Measurements from ENCODE around the gene CFAP100.

CFAP100 gene

DNA sequence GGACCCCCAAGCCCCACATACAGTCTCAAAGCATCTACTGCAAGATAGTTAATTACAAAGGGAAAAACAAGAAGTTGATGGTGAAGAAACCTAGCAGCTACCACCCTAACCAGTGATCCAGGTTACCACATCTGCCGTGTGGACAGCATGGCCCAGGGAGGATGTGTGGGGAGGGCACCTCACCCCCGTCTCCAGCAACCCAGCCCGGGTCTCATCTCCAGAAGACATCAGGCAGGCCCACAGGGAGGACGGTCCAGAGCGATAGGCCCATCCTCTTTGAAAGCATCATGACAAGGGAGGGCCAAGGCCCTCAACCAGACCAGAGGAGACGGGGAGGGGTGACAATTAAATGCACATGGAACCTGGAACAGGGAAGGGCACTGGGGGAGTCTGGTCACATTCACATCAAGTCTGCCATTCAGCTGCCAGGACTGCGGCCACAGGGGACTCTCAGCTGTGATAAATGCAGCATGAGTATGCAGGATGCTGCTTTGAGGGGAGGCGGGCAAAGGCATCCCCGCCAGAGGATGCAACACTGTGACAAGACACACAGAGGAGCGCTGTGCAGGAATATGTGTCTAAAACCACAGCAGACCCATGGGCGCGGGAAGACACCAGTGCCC lies 62.2 kb downstream of the CFAP100 start:
- DNase-seq (ENCODE audit: low read depth in 1 of 2, low spot score in 1 of 2): no peak

DNA sequence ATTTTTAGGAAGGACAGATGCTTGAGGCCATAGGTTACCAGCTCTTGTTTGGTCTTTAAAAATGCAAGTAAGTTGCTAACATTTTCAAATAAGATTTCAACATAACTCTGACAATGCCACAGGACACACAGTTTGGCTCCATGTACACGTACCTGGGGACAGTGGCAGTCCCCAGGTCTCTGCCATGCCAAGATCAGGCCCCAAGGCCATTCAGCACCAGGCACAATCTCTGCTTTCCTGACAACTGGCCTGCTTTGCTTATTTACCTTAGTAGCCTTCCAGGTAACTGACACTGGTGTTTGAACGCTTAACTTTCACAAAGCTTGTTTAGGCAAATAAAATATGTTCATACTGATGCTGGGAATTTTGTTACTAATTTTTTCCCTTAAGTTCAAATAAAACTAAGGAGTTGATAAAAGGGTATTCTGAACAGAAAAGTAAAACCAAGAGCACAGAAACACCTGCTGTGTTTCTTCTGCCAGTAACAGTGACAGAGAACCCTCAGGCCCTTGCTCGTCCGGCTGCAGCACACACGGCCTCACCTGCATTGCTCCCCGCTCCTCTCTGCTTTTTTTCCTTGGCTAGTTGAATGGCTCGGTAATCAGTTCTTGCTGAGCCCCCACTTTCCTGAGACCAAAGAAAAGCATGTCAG lies 64.5 kb downstream of the CFAP100 start:
- DNase-seq (ENCODE audit: low read depth in 1 of 2, low spot score in 1 of 2): no peak

DNA sequence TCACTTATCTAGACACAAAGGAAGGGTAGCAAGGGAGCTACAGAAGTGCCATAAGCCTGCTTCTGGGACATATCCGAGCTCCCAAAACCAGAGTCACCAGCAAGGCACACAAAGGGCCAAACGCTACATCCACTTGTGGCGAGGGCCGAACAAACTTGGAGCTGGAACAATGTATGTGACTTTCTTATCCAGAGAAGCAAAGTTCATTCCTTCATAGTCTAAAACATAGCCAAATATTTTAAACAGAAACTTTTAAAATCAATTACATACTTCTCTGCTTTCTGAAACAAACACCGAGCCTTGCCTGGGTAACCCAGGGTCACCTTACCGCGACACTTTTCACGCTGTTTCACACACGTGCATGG lies 65.0 kb downstream of the CFAP100 start:
- no peak for DNase-seq (ENCODE audit: low read depth in 1 of 2, low spot score in 1 of 2)

DNA sequence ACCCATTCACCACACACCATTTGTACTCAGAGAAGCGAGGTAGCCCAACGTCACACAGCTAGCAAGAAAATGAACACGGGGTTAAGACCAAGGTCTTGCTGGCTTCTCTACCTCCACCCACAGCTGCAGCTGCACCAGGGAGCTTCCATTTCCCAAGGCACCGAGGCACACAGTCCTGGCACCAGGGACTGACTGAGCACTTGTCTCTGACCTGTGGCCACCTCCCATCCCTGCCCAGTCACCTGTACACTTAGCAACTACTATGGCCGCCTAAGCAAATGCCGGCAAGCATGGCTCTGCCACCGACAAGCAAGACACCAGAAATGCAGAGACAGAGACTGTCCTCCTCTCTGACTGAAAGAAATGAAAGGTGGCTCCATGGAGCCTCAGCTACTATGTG lies 65.7 kb downstream of the CFAP100 start:
- DNase-seq (ENCODE audit: low read depth in 1 of 2, low spot score in 1 of 2): no peak

DNA sequence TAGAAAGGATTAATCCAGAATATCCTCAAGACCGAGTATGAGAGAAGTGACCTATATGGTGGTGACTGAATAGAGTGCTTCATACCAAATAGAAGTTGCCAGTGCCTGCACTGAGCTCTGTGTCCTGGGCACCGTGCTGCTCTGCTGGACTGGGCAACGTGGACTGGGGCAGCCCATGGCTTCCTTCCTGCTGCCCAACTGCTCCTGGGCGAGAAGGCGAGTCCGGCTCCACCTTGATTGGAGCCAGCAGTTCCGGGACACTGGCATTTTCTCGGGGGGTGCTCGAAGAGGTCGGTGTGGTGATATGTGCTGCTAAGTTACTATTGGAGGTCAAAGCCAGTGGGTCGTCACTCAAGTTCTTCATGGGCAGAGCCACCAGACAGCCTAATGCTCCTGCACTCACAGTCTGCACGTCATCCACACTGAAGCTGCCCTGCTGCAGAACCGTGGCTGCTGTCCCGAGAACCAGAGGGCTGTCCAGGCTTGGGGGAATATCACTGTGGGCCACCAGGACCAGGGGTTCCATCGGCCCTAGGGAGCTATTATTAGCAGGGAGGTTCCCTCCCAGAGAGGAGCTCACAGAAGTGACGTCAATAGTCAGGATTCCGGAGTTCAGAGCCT lies 66.9 kb downstream of the CFAP100 start:
- DNase-seq (ENCODE audit: low read depth in 1 of 2, low spot score in 1 of 2): no peak

DNA sequence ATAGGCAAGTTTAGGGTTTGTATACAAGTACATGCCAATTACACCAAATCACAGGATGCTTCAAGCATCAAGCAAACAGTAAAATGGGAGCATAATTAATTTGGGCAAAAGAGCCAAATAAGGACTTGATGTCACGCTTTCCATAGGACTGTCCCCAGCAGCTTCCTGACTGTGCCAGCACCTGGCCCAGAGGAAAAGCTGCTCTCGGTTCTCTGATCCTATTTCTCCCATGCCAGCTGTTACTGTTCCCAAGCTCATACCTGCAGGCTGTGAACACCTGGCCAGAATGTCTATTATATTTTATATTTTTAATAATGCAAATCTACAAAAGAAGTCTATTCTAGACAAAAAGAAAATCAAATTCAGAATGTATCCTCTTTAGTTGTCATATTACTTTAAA lies 68.8 kb downstream of the CFAP100 start:
- no peak for DNase-seq (ENCODE audit: low read depth in 1 of 2, low spot score in 1 of 2)

DNA sequence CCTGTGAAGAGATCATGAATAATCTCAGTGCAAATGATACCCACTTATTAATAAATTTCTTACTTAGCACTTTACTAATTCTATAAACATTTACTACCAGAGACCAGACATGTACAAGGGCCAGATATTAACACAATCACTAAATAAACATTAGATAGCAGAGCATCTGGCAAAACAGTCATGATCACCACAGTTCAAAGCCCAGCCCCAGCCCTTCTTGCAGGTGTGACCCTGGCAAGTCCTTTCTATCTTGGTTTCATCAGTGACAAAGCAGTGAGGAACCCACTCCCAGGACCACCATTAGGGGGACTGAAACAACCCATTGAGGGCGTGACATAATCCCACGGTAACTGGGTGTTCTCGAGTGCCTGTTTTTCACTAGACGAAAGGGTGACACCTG lies 69.4 kb downstream of the CFAP100 start:
- no peak for DNase-seq (ENCODE audit: low read depth in 1 of 2, low spot score in 1 of 2)

DNA sequence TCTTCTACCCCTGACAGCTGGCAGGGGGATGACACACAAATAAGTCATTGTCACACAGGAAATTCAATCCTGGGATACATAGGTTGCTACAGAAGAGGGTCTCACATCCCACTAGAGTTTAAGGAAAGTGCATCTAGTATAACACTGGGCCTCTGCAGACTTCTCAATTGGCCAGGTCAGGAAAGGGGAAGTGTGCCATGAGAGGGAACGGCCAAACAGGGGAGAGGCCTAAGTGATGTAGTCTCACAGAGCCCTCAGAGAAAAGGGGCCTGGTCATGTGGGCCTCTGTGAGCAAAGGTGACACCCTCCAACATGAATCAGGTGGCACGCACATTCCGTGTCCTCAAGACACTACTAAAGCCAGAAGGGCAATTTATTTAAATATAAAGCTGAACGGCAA lies 69.8 kb downstream of the CFAP100 start:
- no peak for DNase-seq (ENCODE audit: low read depth in 1 of 2, low spot score in 1 of 2)

DNA sequence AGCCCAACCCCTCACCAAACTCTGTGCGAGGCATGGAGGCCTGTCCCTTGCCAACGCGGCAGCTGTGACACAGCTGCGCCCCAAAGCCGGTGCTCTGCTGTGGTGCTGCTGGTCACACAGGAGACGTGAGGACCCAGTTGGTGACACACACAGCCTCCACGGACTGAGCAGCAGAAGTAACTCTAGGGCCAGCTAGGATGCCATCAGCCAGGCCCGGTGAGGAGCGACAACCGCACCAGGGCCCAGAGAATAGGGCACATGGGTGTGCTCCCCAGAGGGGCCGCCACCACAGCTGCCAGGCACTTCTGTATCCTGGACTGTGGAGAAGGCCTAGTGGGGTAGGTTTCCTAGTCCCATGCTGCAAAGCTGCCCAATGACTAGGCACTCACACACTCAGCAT lies 70.3 kb downstream of the CFAP100 start:
- DNase-seq (ENCODE audit: low read depth in 1 of 2, low spot score in 1 of 2): no peak

DNA sequence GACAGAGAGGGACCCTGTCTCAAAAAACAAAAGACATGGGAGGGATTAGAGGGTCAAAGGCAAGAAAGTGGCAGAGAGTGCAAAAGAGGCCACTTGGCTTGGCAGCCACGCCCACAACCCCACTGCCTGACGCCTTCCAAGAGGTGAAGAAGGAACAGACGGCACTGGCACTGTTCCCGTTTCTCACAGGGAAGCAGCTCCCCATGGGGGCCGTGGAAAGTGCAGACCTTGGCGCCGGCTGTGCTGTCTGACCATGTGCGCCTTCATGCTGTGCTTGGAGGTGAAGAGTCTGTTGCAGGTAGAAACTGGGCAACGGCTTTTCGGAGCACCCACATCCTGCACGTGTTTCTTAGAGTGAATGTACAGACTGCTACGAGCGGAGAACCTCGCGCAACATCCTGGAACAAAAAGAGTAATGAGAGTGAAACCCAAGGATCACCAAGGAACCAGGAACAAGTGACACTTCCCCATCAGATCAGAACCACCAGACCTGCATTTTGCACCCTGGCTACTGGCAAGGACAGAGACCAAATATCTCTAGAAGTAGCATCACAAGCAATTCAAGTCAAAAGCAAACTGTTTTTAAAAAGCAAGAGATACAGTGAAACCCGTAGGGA lies 71.3 kb downstream of the CFAP100 start:
- DNase-seq (ENCODE audit: low read depth in 1 of 2, low spot score in 1 of 2): no peak

DNA sequence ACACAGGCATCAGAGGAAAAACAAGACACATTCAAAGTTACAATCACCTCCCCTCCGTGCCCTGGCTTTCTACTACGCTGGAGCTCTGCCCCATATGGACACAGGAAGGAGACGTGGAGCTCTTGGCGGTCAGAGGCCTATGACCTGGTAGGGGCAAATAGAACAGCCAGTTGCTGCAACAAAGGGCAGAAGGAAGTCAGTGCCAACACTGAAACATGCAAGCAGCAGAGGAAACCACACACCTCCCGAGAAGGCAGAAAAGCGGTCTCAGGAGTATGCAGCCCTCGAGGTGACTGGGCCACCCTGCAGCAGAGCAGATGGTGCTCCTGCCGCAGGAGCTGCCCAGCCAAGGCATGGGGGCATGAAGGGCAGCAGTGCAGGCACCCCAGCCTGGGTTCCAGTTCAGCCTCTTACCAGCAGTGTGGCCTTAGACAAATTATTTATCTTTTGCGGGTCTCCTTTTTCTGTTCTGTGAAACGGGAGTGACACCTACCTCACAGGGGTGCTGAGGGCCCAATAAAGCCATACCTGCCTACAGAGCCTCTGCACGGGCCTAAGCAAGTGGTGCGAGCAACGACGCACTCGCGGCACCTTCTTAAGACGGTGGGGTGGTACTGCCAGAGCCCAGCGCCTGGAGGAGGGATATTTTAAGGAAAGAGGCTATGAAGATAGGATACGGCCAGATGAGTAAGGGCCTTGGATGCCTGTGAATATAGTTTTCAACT lies 72.3 kb downstream of the CFAP100 start:
- no peak for DNase-seq (ENCODE audit: low read depth in 1 of 2, low spot score in 1 of 2)

DNA sequence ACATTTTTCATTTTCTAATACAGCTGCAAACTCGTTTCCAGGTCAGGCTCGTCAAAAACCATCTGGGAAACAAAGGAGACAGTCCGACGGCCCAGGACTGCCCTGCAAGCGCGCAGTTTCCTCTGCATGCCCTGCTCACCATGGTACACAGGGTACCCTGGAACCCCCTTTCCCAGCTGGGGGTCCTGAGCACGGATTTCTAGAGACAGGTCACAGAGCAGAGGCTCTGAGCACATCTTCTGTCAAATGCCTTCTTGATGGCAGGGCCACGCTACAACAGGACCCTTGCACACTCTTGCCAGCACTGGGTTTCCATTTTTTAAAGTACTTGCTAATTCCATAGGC lies 72.9 kb downstream of the CFAP100 start:
- no peak for DNase-seq (ENCODE audit: low read depth in 1 of 2, low spot score in 1 of 2)

DNA sequence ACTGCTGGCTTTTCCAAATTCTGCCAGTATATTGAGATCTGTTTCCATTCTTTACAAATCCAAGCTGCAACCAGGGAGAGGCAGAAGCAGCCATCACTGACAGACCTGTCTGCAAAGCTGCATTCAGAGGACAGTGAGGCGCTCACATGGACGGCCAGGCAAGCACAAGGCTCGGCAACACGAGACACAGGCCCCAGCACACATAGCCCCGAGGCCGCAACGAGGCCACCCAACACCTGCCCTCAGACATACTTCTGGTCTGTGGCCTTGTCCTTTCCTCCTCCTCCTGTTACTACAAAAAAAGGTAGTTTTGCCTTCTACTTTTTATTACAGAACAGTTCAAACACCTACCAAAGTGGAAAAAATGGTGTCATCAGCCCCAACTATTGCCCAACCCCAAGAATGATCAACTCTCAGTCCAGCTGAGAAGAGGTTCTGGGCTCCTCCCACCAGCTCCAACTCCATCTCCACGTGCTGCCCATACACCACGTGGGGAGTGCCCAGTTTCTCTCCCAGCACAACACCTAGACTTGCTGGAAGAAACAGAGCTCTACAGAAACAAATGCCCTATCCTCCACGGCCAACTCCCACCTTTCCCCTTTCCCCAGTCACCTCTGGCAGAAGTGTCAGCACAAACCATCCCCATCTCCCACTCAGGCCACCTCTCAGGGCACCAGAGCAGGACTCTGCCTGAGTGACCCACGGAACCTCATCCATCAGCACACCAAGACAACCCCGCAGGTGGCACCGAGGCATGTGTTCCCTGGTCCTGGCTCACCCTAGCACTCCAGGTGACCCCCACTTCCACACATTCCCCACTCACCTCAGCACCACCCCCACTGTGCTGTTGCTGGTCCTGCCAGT lies 73.6 kb downstream of the CFAP100 start:
- no peak for DNase-seq (ENCODE audit: low read depth in 1 of 2, low spot score in 1 of 2)

DNA sequence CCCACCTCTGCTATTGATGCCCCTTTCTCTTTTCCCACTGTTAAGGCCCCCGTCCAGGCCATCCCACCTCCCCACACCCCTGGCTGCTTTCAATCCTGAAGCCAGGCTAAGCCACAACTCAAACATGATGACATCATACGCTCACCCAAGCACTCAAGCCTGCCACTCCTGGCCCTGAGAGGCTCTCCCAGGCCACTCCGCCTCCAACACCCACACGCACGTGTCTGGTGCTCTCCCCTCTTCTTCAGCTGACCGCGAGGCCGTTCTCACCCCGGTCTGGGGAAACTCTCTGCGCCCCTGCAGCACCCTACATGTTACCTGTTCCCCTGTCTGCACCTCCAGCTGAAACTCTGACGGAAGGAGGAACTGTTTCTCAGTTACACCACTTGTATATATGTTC lies 74.8 kb downstream of the CFAP100 start:
- DNase-seq (ENCODE audit: low read depth in 1 of 2, low spot score in 1 of 2): no peak

DNA sequence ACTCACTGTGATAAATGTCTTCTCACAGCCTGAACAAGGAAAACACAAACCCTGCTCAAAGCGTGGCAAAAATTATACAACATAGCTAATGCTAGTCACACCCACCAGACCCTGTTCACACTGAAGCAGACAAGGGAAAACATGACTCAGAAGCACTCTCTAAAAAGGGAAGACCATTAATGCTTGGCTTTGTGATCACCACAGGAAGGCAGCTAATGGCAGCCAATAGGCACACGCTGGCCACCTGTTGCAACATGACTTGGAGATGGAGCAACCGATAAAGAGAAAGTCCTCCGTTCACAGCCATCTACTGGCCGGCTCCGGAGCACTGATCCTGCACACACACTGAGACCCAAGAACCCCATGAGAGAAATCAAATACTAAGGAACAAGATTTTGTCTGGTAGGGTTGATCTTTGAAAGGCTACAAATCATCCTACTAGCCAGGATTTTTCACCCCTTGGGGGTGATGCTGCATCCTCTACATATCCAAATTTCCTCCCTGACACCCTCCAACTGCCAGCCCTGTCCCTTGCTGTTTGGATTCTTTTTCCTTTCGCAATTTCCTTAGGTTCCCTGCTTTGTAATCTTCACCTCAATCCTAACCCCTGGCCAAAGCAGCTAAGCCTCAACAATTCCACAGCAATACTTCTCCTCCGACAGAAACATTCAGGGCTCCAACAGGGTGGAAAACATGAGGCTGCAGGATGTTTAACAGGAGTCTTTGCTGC lies 77.7 kb downstream of the CFAP100 start:
- no peak for DNase-seq (ENCODE audit: low read depth in 1 of 2, low spot score in 1 of 2)

DNA sequence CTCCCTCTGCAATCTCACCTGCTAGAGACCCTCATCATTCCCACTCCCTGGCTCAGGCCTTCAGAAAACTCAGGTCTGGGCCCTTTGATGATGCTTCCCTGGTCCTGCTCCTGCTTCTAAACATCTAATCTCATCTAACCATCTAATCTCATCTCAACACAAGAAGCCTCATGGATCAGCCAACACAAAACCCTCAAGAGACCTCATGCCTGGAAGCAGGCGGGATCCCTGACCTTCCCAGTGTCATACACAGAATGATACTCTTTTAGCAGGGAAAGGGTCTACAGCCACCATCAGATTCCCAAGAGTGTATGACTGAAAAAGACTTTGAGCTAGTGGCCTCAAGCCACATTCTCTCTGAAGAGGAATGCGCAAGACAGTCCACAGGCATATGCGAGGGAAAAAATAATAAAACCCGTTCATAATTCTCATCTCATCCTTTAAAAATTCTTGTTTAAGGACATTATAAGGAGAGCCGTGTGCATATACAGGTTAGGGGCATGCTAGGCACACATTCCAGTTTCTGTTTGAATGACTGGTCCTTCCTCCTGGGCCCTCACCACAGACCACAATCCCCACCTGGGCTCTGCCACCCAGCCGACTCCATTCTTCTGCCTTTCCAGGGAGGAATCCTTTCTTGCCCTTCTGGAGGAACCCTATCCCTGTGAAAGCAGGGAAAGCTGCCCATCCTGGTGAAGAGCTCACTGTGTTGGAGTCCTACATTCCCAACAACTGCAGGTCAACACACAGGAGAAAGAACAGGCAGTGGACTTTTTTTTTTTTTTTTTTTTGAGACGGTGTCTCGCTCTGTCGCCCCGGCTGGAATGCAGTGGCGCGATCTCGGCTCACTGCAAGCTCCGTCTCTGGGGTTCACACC lies 78.8 kb downstream of the CFAP100 start:
- DNase-seq (ENCODE audit: low read depth in 1 of 2, low spot score in 1 of 2): no peak

DNA sequence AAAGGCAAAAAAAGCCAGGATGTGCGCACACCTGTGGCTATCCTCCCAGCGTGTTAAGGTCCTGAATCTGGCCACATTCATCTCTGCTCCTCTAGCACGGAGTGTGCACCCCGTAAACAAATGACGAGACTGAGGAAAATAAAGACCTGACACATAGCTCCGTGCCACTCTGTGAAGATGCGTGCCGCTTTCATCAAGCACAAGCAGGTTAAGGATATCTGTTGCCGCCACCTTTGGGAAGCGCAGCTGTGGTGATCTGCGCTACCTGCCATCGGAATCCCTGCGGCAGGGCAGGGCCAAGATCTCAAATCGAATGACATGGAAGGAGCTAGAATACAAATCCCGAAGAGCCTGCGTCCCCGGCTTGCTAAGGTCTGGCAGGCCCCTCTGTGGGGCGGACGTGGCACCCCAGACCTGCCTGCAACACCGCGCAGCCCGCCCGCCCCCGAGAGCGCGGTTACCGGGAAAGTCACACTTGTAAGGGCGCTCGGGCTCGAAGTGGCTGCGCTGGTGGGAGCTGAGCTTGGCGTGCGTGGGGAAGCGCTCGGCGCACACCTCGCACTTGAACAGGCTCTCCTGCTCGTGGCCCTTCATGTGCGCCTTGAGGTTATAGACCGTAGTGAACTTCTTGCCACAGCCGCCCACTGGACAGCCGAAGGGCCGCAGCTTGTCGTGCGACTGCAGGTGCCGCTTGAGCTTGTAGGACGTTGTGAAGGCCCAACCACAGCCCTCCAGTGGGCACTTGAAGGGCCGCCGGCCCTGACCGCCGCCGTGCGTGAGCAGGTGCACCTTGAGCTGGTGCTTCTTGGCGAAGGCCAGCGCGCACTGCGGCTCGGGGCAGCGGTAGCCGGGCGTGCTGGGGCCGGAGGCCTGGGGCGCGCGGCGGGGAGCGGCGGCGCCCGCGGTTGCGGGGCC lies 80.0 kb downstream of the CFAP100 start:
- peak in 1 of 2 donors; percentile 22 for DNase-seq (ENCODE audit: low read depth in 1 of 2, low spot score in 1 of 2)

DNA sequence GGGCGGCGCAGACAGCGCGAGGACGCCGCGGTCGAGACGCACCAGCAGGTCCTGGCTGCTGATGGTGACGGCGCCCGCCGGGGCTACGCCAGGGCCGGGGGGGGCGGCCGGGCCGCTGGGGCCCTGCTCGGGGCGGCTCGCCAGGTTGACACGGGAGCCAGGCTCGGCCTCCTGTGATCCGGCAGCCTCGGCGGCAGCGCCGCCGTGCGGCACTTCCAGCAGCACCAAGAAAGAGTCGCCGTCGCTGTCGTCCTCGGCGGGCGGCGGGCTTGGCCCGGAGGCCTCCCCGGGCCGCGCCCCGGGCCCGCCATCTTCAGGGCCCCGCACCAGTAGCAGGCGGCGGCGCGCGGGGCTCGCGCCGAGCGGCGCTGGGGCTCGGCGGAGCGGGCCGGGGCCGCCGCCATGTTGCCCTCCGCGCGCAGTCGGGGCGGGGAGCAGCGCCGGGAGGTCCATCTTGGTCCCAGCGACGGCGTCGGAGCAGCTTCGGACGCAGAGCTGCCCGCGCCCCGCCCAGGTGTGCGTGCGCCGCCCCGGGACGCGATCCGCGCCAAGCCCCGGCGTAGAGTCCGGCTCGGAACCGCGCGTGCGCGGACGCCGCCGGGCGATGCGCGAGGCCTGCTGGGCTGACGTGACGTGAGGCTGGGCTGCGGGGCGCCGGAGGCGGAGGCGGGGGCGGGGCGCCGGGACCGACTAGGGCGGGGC lies 80.9 kb downstream of the CFAP100 start, which contains the start of gene ZXDC:
ZXDC (minus strand) TSS at position 479 of the 702 bp plus-strand sequence; CDS start at position 453, 26 bp downstream.
- DNase-seq (ENCODE audit: low read depth in 1 of 2, low spot score in 1 of 2): peak; percentile 88 to 92
